Measurements from ENCODE around the gene AMIGO1. TPM values are rescaled to one million over a fixed set of nuclear protein-coding genes. Genes with fewer than 3 reads are reported as not detected.

Gene AMIGO1
- total RNA-seq, 2 experiments from 2014 or later: 1.8 to 2.2 TPM

- ChIA-PET POLR2A (interaction anchor here (2.8 to 3.3 kb wide), 2 partner anchors 9 to 31 kb away, joined by 9 to 11 read pairs; partner anchors contain the start of gene AMIGO1), CTCF (interaction anchor here (0.6 to 31.5 kb wide), 10 partner anchors 2 to 250 kb away, joined by 3 to 1096 read pairs (median 4); partner anchors contain the start of genes AMIGO1, ATXN7L2, CELSR2 and CYB561D1)
- Mint-ChIP-seq H3K4me1 (ENCODE audit: low read depth) (peaks cover 88% of the 10 kb centered on the region), H3K9me3 (no peaks in the 10 kb centered on the region), H3K27ac (peak overlapping the region; percentile 38), H3K4me3 (no peak overlapping the region), H3K27me3 (no peaks in the 10 kb centered on the region), H3K36me3 (peaks cover 10% of the 10 kb centered on the region)
- intact Hi-C loops (cut with micrococcal nuclease): loop anchor here (1.0 to 5.0 kb wide), 2 partner anchors 32 to 122 kb away; no protein-coding TSS in a partner anchor
- peak; percentile 70 for DNase-seq
Observed at GRCh38 chr1:109499661-109500536, 9.6 kb downstream of the AMIGO1 start.

DNA sequence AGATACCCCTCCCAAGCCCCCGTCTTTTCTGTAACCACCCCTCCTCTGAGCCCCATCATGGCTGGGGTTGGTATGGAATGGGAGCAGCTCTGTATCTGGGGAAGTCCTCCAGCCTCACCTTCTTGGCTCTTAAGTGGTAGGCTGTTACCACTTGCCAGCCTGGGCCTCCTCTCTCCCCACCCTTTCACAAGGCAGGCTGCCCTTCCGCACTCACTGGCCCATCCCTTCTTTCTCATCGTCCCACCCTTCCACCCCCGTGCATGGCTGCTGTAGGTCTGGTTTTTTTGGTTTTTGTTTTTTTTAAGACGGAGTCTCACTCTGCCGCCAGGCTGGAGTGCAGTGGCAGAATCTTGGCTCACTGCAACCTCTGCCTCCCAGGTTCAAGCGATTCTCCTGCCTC, 10.4 kb downstream of the AMIGO1 start:
- intact Hi-C loops (cut with micrococcal nuclease): no loop called here
- ChIA-PET POLR2A (interaction anchor here (0.6 to 3.3 kb wide), 5 partner anchors 8 to 33 kb away, joined by 3 to 11 read pairs (median 4); partner anchors contain the start of genes AMIGO1 and ATXN7L2), CTCF (interaction anchor here (0.6 to 31.5 kb wide), 11 partner anchors 3 to 537 kb away, joined by 3 to 1096 read pairs (median 4); partner anchors contain the start of genes AMIGO1, ATXN7L2, CYB561D1 and GPR61)
- Mint-ChIP-seq H3K4me1 (ENCODE audit: low read depth) (peaks cover 85% of the 10 kb centered on the region), H3K27ac (peak overlapping the region; percentile 38), H3K9me3 (no peaks in the 10 kb centered on the region), H3K27me3 (no peaks in the 10 kb centered on the region), H3K36me3 (peaks cover 10% of the 10 kb centered on the region), H3K4me3 (no peak overlapping the region)
- DNase-seq: no peak

GRCh38 chr1:109498161-109498801, 11.2 kb downstream of the AMIGO1 start:
- H3K4me3 Mint-ChIP-seq: no peak overlapping the region
- intact Hi-C loops (cut with micrococcal nuclease): no loop called here
- DNase-seq: peak; percentile 40
- CTCF ChIA-PET: interaction anchor here (0.7 to 31.5 kb wide), 9 partner anchors 4 to 538 kb away, joined by 3 to 1096 read pairs (median 6); partner anchors contain the start of genes AMIGO1, ATXN7L2, CYB561D1 and GPR61
- peak overlapping the region; percentile 56 for H3K27ac Mint-ChIP-seq
- peaks cover 80% of the 10 kb centered on the region for H3K4me1 Mint-ChIP-seq (ENCODE audit: low read depth)
- POLR2A ChIA-PET: interaction anchor here (0.6 to 3.3 kb wide), 5 partner anchors 9 to 34 kb away, joined by 3 to 11 read pairs (median 4); partner anchors contain the start of genes AMIGO1 and ATXN7L2
- no peaks in the 10 kb centered on the region for H3K27me3 Mint-ChIP-seq
- no peaks in the 10 kb centered on the region for H3K9me3 Mint-ChIP-seq
- H3K36me3 Mint-ChIP-seq: peaks cover 10% of the 10 kb centered on the region

GRCh38 chr1:109497449-109498160, 11.9 kb downstream of the AMIGO1 start:
- H3K4me3 Mint-ChIP-seq: no peak overlapping the region
- peak overlapping the region; percentile 56 for H3K27ac Mint-ChIP-seq
- DNase-seq: no peak
- intact Hi-C loops (cut with micrococcal nuclease): no loop called here
- ChIA-PET CTCF (interaction anchor here (0.9 to 31.5 kb wide), 9 partner anchors 5 to 143 kb away, joined by 3 to 1096 read pairs (median 6); partner anchors contain the start of genes AMIGO1, ATXN7L2, CYB561D1 and GPR61), POLR2A (interaction anchor here (1.8 to 3.3 kb wide), 3 partner anchors 11 to 33 kb away, joined by 4 to 11 read pairs (median 9); partner anchors contain the start of genes AMIGO1 and ATXN7L2)
- H3K27me3 Mint-ChIP-seq: no peaks in the 10 kb centered on the region
- peaks cover 10% of the 10 kb centered on the region for H3K36me3 Mint-ChIP-seq
- no peaks in the 10 kb centered on the region for H3K9me3 Mint-ChIP-seq
- peaks cover 79% of the 10 kb centered on the region for H3K4me1 Mint-ChIP-seq (ENCODE audit: low read depth)

GRCh38 chr1:109495738-109496137, 13.8 kb downstream of the AMIGO1 start:
- CTCF ChIA-PET: interaction anchor here (1.3 to 31.5 kb wide), 5 partner anchors 5 to 257 kb away, joined by 4 to 1096 read pairs (median 437); partner anchors contain the start of genes AMIGO1, ATXN7L2, CYB561D1 and GPR61
- H3K4me3 Mint-ChIP-seq: peak overlapping the region; percentile 89
- DNase-seq: no peak
- no peaks in the 10 kb centered on the region for H3K9me3 Mint-ChIP-seq
- POLR2A ChIA-PET: interaction anchor here (1.1 kb wide), 1 partner anchor 9 kb away, joined by 4 read pairs; no protein-coding TSS in a partner anchor
- intact Hi-C loops (cut with micrococcal nuclease): loop anchor here (2.0 kb wide), 1 partner anchor 69 kb away; the partner anchor contains the start of gene PSMA5
- peaks cover 61% of the 10 kb centered on the region for H3K4me1 Mint-ChIP-seq (ENCODE audit: low read depth)
- H3K27me3 Mint-ChIP-seq: no peaks in the 10 kb centered on the region
- no peak overlapping the region for H3K27ac Mint-ChIP-seq
- H3K36me3 Mint-ChIP-seq: peaks cover 8% of the 10 kb centered on the region

DNA sequence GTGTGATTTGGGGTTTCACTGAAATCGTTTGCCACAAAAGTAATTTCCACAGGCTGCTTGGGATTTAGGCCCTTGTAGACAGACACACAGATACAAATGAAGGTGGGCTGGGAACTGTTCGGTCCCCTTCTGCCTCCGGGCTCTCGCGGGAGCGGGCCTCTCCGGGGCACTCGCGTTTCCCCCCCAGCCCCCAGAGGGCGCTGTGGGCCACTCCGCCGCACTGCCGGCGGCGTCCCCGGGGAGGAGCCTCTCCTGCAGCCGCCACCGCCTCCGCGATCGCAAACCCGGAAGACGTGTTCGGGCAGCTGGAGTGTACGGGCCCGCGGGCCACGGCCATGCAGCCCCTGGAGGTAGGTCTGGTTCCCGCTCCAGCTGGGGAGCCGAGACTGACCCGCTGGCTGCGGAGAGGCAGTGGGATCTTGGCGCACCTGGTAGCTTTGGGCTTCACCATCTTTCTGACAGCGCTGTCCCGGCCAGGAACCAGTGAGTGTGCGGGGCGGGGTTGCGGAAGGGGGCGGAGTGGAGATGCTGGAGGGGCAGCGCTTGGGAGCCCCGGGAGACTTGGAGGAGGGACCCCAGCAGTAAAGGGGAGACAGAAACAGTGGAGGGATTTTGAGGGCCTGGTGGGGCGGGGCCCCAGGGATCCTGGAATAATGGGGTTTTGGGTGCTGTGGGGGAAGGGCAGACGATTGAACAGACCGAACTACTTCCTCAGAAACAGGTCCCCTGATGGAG, 15.6 kb downstream of the AMIGO1 start, which contains the start of gene CYB561D1:
Gene CYB561D1, plus strand, starts transcription at position 290 of the 735 bp plus-strand sequence. Its CDS starts 46 bp downstream, at position 336.
- H3K36me3 Mint-ChIP-seq: peaks cover 9% of the 10 kb centered on the region
- no peaks in the 10 kb centered on the region for H3K9me3 Mint-ChIP-seq
- ChIA-PET CTCF (interaction anchor here (0.8 to 31.5 kb wide), 19 partner anchors 3 to 293 kb away, joined by 3 to 1096 read pairs (median 5); partner anchors contain the start of genes AMIGO1, ATXN7L2, CELSR2 and CYB561D1), POLR2A (interaction anchor here (0.9 to 3.4 kb wide), 6 partner anchors 10 to 68 kb away, joined by 4 to 21 read pairs (median 12); partner anchors contain the start of genes AMIGO1, ATXN7L2, GNAI3 and PSMA5)
- no peaks in the 10 kb centered on the region for H3K27me3 Mint-ChIP-seq
- intact Hi-C loops (cut with micrococcal nuclease): loop anchor here (1.0 to 5.0 kb wide), 5 partner anchors 11 to 392 kb away; partner anchors contain the start of genes AMPD2, ATXN7L2, GNAT2 and PSMA5
- H3K27ac Mint-ChIP-seq: peak within 1 kb of the TSS; percentile 78
- peaks cover 44% of the 10 kb centered on the region for H3K4me1 Mint-ChIP-seq (ENCODE audit: low read depth)
- peak within 1 kb of the TSS; percentile 89 for H3K4me3 Mint-ChIP-seq
- peak; percentile 93 for DNase-seq

DNA sequence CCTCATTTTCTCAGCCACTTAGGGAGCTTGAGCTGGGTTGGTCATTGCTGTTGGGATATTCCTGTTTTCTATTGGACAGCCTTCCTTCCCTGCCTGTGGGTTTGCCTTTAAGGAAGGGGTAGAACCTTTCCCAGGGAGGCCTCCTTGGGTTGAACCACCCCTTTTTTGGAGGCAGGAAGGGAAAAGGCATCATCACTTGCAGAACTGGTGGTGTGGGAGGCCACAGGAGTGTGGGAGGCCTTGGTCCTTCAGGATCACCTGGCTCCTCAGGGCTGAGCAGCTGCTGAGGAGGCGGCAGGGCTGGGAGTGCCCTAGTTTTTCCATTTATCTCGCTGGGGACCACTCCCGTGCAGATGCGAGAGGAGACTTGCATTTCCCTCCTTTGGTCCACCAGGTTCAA, 16.3 kb downstream of the AMIGO1 start:
- no peak for DNase-seq
- Mint-ChIP-seq H3K27me3 (no peaks in the 10 kb centered on the region), H3K27ac (no peak overlapping the region), H3K9me3 (no peaks in the 10 kb centered on the region), H3K36me3 (peaks cover 9% of the 10 kb centered on the region), H3K4me3 (peak overlapping the region; percentile 89), H3K4me1 (ENCODE audit: low read depth) (peaks cover 39% of the 10 kb centered on the region)
- intact Hi-C loops (cut with micrococcal nuclease): loop anchor here (5.0 kb wide), 2 partner anchors 124 to 391 kb away; partner anchors contain the start of genes AMPD2 and GNAT2
- ChIA-PET CTCF (interaction anchor here (0.6 to 31.5 kb wide), 16 partner anchors 2 to 243 kb away, joined by 3 to 1096 read pairs (median 4); partner anchors contain the start of genes AMIGO1, ATXN7L2, CELSR2 and CYB561D1), POLR2A (interaction anchor here (1.4 to 3.4 kb wide), 5 partner anchors 9 to 67 kb away, joined by 5 to 21 read pairs (median 15); partner anchors contain the start of genes AMIGO1, ATXN7L2 and PSMA5)

DNA sequence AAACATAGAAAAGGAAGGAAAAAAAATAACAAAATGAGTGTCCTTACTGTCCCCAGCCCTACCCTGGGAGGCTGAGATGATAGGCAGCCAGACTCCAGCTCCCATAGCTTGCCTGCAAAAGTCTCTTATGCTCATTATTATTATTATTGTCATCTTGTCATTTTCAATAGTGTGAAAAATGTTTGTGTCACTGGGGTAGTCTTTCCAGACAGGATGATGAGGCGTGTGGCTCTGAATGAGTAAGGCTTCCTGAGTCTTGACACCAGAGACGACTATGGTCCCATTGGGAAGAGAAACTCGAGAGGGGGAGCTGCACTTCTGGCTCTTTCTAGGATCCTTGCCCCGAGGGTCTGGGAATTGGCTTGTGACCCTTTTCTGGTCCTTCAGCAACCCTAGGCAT, 16.7 kb downstream of the AMIGO1 start:
- DNase-seq: no peak
- H3K36me3 Mint-ChIP-seq: peaks cover 9% of the 10 kb centered on the region
- intact Hi-C loops (cut with micrococcal nuclease): loop anchor here (5.0 kb wide), 2 partner anchors 125 to 390 kb away; partner anchors contain the start of genes AMPD2 and GNAT2
- CTCF ChIA-PET: interaction anchor here (0.6 to 31.5 kb wide), 14 partner anchors 2 to 242 kb away, joined by 3 to 1096 read pairs (median 5); partner anchors contain the start of genes AMIGO1, ATXN7L2, CELSR2 and CYB561D1
- POLR2A ChIA-PET: interaction anchor here (1.0 to 3.4 kb wide), 5 partner anchors 9 to 67 kb away, joined by 3 to 21 read pairs (median 5); partner anchors contain the start of genes ATXN7L2, GNAI3 and PSMA5
- no peaks in the 10 kb centered on the region for H3K9me3 Mint-ChIP-seq
- peaks cover 35% of the 10 kb centered on the region for H3K4me1 Mint-ChIP-seq (ENCODE audit: low read depth)
- H3K27me3 Mint-ChIP-seq: no peaks in the 10 kb centered on the region
- no peak overlapping the region for H3K27ac Mint-ChIP-seq
- H3K4me3 Mint-ChIP-seq: no peak overlapping the region

GRCh38 chr1:109491372-109491771, 18.2 kb downstream of the AMIGO1 start:
- POLR2A ChIA-PET: interaction anchor here (0.9 to 3.1 kb wide), 2 partner anchors 39 to 41 kb away, joined by 3 to 12 read pairs; no protein-coding TSS in a partner anchor
- peaks cover 24% of the 10 kb centered on the region for H3K4me1 Mint-ChIP-seq (ENCODE audit: low read depth)
- CTCF ChIA-PET: interaction anchor here (0.9 to 31.5 kb wide), 14 partner anchors 0 to 381 kb away, joined by 3 to 1096 read pairs (median 4); partner anchors contain the start of genes AMIGO1, ATXN7L2, CYB561D1 and GNAI3
- H3K9me3 Mint-ChIP-seq: no peaks in the 10 kb centered on the region
- H3K27me3 Mint-ChIP-seq: no peaks in the 10 kb centered on the region
- H3K36me3 Mint-ChIP-seq: peaks cover 9% of the 10 kb centered on the region
- H3K27ac Mint-ChIP-seq: no peak overlapping the region
- intact Hi-C loops (cut with micrococcal nuclease): loop anchor here (5.0 kb wide), 2 partner anchors 126 to 389 kb away; partner anchors contain the start of genes AMPD2 and GNAT2
- no peak overlapping the region for H3K4me3 Mint-ChIP-seq
- no peak for DNase-seq
